ENCODE data around the gene WASF1.

Gene WASF1

DNA sequence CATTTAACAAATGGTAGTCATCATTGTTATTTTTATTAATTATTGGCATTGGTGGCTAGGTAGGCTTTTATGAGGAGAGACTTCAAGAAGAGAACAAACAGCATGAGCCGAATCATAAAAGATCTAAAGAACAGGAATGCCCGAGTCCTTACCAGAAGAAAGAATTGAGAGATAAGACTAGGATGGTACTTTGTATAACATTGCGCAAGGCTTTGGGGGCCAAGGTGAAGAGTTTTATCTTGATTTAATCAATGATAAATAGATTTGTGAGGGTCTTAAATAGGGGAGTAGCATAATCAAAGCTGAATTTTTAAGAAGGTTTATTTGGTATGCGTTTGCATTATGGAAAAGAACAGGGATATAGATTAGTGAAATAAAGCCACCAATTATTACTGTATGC is 16.2 kb upstream of the WASF1 start:
- DNase-seq (ENCODE audit: low read depth), result no peak
- Histone ChIP-seq H3K4me1 (ENCODE audit: control insufficient read depth, insufficient read depth, low read length) (no peaks in the 10 kb centered on the region), H3K36me3 (ENCODE audit: control insufficient read depth, insufficient read depth, low read length, severe bottlenecking) (peaks cover 11% of the 10 kb centered on the region), H3K9me3 (ENCODE audit: control insufficient read depth, low read length) (no peaks in the 10 kb centered on the region), H3K27me3 (replicated peaks; ENCODE audit: control insufficient read depth, insufficient read depth, low read length) (no peaks in the 10 kb centered on the region), H3K9ac (ENCODE audit: low read length) (no peak overlapping the region), H3K4me3 (ENCODE audit: low read length) (no peak overlapping the region)

DNA sequence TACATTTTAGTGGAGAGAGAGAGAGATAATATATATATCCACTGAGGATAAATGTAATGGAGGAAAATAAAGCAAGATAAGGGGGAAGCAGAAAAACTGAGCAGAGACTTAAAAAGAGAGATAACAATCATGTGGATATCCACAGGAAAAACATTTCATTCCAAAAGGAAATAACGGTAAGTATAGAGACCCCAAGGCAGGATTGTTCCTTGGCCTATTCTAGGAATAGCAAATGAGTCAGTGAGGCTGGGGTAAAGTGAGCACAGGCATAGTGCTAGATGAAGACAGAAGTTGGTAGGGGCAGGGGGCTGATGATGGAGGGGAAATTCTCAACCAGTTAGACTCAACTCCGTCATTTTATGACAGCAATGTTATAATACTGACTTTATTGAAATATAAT is 12.0 kb upstream of the WASF1 start:
- Histone ChIP-seq H3K9me3 (ENCODE audit: control insufficient read depth, low read length) (no peaks in the 10 kb centered on the region), H3K4me1 (ENCODE audit: control insufficient read depth, insufficient read depth, low read length) (peaks cover 14% of the 10 kb centered on the region), H3K27me3 (replicated peaks; ENCODE audit: control insufficient read depth, insufficient read depth, low read length) (no peaks in the 10 kb centered on the region), H3K9ac (ENCODE audit: low read length) (no peak overlapping the region), H3K4me3 (ENCODE audit: low read length) (no peak overlapping the region), H3K36me3 (ENCODE audit: control insufficient read depth, insufficient read depth, low read length, severe bottlenecking) (peaks cover 11% of the 10 kb centered on the region)
- no peak for DNase-seq (ENCODE audit: low read depth)

DNA sequence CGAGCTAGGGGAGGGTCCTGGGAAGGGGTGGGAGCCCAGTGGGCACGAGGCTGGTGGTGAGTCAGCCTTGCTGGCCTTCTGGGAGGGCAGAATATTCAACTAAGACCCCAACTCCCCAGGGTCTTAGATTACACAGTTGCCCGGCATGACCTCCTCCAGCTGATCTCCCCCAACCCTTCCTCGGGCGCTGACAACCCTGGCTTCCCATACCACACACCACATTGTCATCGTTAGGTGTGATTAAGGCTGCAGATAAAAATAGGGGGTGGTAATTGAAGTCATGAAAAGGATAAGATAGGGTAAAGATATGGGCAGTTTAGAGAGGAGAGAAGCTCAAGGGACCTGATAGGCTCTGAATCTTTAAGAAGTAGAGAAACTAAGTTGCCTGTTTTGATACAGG is 11.3 kb upstream of the WASF1 start:
- H3K4me1 ChIP-seq (ENCODE audit: control insufficient read depth, insufficient read depth, low read length), result peaks cover 14% of the 10 kb centered on the region
- H3K9me3 ChIP-seq (ENCODE audit: control insufficient read depth, low read length), result no peaks in the 10 kb centered on the region
- DNase-seq (ENCODE audit: low read depth), result no peak
- H3K4me3 ChIP-seq (ENCODE audit: low read length), result no peak overlapping the region
- H3K9ac ChIP-seq (ENCODE audit: low read length), result no peak overlapping the region
- no peaks in the 10 kb centered on the region for H3K27me3 ChIP-seq (replicated peaks; ENCODE audit: control insufficient read depth, insufficient read depth, low read length)
- H3K36me3 ChIP-seq (ENCODE audit: control insufficient read depth, insufficient read depth, low read length, severe bottlenecking), result peaks cover 11% of the 10 kb centered on the region

DNA sequence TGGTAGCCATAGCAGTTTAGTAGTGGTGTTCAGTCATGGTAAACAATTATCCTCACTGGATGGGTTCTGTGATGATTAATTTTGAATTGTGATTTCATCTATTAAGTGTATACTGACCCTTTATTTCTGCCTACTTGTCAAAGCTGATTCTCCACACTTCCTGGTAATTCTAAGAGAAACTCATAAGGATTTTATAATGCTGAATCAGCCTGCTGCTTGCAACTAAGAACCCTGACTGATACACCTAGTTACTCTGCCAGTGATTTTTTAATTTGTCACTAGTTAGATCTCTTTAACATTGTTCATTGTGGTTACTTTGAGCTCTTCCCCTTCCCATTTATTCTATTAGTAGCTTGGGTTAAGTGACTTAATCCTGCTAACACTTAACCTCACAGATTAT is 9.3 kb upstream of the WASF1 start:
- Histone ChIP-seq H3K9ac (ENCODE audit: low read length) (no peak overlapping the region), H3K9me3 (ENCODE audit: control insufficient read depth, low read length) (no peaks in the 10 kb centered on the region), H3K27me3 (replicated peaks; ENCODE audit: control insufficient read depth, insufficient read depth, low read length) (no peaks in the 10 kb centered on the region), H3K36me3 (ENCODE audit: control insufficient read depth, insufficient read depth, low read length, severe bottlenecking) (peaks cover 4% of the 10 kb centered on the region), H3K4me1 (ENCODE audit: control insufficient read depth, insufficient read depth, low read length) (peaks cover 25% of the 10 kb centered on the region), H3K4me3 (ENCODE audit: low read length) (no peak overlapping the region)
- peak; percentile 10 for DNase-seq (ENCODE audit: low read depth)

DNA sequence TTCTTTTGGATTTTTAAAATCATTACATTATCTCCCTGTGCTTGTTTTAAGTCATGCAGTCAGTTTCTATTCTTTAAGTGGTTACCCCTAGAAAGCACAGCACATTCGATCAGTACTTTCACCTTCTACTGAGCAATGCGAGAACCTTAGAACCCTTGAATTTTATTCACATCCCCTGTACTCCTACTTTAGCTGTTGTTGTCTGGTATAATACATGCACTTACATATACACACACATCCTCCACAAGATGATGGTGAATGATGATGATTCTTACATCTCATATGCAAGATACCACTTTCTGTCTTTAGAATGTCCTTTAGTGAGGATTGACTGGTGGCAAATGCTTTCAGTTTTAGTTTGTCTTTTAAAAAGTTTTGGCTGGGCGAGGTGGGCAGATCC is 6.4 kb upstream of the WASF1 start:
- no peak for DNase-seq (ENCODE audit: low read depth)
- Histone ChIP-seq H3K27me3 (replicated peaks; ENCODE audit: control insufficient read depth, insufficient read depth, low read length) (no peaks in the 10 kb centered on the region), H3K4me1 (ENCODE audit: control insufficient read depth, insufficient read depth, low read length) (peaks cover 54% of the 10 kb centered on the region), H3K9me3 (ENCODE audit: control insufficient read depth, low read length) (no peaks in the 10 kb centered on the region), H3K4me3 (ENCODE audit: low read length) (no peak overlapping the region), H3K9ac (ENCODE audit: low read length) (no peak overlapping the region), H3K36me3 (ENCODE audit: control insufficient read depth, insufficient read depth, low read length, severe bottlenecking) (no peaks in the 10 kb centered on the region)

DNA sequence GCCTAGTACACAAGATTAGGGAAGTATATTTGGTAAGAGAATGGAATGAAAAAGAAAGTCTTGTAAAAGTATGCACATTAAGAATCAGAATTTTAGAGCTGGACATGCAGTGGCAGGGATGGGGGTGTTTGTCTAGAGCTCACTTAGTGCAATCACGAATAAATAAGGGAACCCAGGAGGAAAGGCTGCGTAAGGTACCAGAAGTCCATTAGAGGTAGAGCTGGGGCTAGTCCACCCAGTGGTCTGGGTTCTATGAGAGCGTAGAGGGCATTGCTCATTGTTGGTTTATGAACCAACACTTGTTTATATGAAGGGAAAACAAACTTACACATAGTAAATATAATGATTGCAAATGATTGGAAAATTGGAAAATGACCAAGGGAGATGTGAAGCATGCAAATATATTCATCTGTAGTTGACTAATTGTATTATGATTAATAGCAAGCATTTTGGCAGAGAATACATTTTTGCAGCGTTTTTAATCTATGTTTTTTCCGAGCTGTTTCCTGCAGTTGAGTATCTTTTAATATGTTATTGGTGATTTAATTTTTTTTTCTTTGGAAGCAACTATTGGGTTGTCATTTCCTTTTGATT is 3.9 kb upstream of the WASF1 start:
- DNase-seq (ENCODE audit: low read depth), result no peak
- H3K27me3 ChIP-seq (replicated peaks; ENCODE audit: control insufficient read depth, insufficient read depth, low read length), result no peaks in the 10 kb centered on the region
- no peak overlapping the region for H3K9ac ChIP-seq (ENCODE audit: low read length)
- peak overlapping the region; percentile 31 for H3K4me3 ChIP-seq (ENCODE audit: low read length)
- no peaks in the 10 kb centered on the region for H3K36me3 ChIP-seq (ENCODE audit: control insufficient read depth, insufficient read depth, low read length, severe bottlenecking)
- H3K9me3 ChIP-seq (ENCODE audit: control insufficient read depth, low read length), result no peaks in the 10 kb centered on the region
- H3K4me1 ChIP-seq (ENCODE audit: control insufficient read depth, insufficient read depth, low read length), result peaks cover 48% of the 10 kb centered on the region

DNA sequence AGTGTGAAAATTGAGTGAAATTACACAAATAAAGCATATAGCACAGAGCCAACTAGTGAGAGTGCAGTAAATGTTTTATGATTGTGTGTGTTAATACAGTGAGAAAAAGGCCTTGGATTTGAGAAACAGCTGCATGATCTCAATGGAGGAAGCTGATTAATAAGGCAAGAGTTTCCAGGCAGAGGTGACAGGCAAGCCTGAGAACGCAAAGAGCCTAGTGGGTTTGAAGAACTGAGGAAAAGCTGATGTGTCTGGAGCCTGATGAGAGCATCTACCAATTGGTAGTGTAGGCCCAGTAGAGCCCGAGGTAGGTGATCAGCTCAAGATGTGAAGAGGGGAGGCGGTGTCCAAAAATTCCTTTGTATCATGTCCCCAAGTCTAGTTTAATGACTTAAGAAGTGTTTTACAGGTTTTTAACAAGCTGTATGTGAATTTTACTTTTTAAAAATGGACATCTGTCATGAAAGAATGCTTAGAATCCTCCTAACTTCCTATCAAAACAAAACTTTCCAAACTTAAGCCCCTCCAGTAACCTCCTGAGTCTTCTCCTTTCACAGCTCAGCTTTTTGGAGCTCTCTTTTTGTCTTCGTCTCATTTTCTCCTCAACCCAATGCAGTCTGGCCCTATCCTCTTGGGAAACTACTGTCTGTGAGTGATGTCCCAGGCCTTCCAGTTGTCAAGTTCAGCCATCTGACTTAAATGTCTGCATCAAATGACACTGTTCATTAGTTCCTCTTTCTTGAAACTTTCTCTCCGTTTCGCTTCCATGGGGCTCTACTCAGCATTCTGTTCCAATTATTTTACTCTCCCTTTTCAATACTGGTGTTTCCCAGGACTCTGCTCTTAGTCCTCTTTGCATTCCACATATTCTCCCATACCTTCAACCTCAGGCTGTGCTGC is 1.9 kb upstream of the WASF1 start:
- Histone ChIP-seq H3K4me1 (ENCODE audit: control insufficient read depth, insufficient read depth, low read length) (peaks cover 47% of the 10 kb centered on the region), H3K9ac (ENCODE audit: low read length) (peak overlapping the region; percentile 97), H3K9me3 (ENCODE audit: control insufficient read depth, low read length) (no peaks in the 10 kb centered on the region), H3K36me3 (ENCODE audit: control insufficient read depth, insufficient read depth, low read length, severe bottlenecking) (no peaks in the 10 kb centered on the region), H3K27me3 (replicated peaks; ENCODE audit: control insufficient read depth, insufficient read depth, low read length) (no peaks in the 10 kb centered on the region), H3K4me3 (ENCODE audit: low read length) (peak overlapping the region; percentile 97)
- peak; percentile 11 for DNase-seq (ENCODE audit: low read depth)

DNA sequence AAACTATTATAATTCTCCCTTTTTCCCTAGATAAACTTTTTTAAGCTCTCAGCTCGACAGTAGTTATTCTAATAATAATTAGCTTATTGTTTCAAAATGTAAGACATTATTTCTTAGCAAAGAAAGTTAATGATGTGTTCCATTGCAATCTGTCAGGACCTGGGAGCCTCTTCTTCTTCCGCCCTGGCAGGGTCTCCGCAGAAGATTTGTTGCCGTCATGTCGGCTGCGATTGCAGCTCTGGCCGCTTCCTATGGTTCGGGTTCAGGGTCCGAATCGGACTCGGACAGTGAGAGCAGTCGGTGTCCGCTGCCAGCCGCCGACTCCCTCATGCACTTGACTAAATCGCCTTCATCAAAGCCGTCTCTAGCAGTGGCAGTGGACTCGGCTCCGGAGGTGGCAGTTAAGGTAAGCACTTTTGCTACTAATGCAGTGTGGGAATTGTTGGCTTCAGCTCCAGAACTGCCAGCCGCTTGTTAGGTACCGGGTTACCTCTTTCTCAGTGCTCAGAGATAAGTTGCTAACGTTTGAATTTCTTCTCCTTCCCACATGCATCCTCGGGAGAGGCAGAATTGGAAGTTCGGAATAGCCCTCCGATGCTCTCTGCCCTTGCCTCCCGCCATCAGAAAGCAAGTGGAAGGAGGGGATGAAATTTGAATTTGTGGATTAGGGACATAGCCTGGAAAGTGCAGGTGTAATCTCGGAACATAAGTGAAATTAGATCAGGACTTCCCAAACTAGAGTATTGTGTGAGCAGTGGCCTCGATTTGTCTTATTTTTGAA is 948 bp upstream of the WASF1 start, which contains the start of gene CDC40:
CDC40 (plus strand) TSS at position 200 of the 781 bp plus-strand sequence; CDS start at position 218, 18 bp downstream.
- H3K4me1 ChIP-seq (ENCODE audit: control insufficient read depth, insufficient read depth, low read length), result peaks cover 50% of the 10 kb centered on the region
- peak; percentile 84 for DNase-seq (ENCODE audit: low read depth)
- no peaks in the 10 kb centered on the region for H3K9me3 ChIP-seq (ENCODE audit: control insufficient read depth, low read length)
- H3K9ac ChIP-seq (ENCODE audit: low read length), result peak within 1 kb of the TSS; percentile 97
- no peaks in the 10 kb centered on the region for H3K36me3 ChIP-seq (ENCODE audit: control insufficient read depth, insufficient read depth, low read length, severe bottlenecking)
- H3K4me3 ChIP-seq (ENCODE audit: low read length), result peak within 1 kb of the TSS; percentile 97
- H3K27me3 ChIP-seq (replicated peaks; ENCODE audit: control insufficient read depth, insufficient read depth, low read length), result no peaks in the 10 kb centered on the region

DNA sequence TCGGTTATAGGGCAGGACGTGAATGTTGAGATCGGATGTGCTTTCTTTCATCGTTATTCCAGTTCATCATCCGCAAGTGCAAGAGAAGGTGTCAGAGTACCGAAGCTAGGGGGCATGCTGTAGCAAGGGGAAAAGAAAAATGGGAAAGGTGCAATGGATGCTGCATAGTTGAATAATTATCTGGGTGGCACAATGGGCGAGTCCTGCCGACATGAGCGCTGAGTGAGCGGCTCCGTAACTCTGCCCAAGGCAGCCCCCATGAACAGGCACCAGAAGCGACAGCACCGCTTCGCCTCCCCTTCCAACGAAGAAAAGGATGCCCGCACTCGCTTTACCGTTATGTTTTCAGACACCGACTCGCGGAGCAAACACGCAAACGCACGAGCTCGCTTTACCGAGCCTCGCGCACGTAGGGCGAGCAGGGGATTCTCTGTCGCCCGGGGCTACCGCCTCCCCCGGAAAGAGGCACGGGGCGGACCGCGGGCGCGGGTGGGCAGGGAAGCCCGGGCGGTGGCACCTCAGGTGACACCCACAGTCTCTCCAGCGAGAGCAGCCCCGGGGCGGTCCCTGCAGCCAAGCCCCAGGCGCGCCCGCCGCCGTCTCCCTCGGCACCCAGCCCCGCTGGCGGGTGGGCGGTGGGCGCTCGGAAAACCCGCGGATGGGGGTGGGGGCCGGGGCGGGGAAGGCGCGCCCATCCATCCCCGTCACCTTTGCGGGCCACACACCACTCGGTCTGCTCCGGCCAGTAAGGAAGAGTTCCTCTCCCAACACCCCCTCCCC is 654 bp downstream of the WASF1 start:
- peak; percentile 79 for DNase-seq (ENCODE audit: low read depth)
- Histone ChIP-seq H3K36me3 (ENCODE audit: control insufficient read depth, insufficient read depth, low read length, severe bottlenecking) (no peaks in the 10 kb centered on the region), H3K27me3 (replicated peaks; ENCODE audit: control insufficient read depth, insufficient read depth, low read length) (no peaks in the 10 kb centered on the region), H3K9ac (ENCODE audit: low read length) (peak overlapping the region; percentile 97), H3K4me1 (ENCODE audit: control insufficient read depth, insufficient read depth, low read length) (peaks cover 41% of the 10 kb centered on the region), H3K4me3 (ENCODE audit: low read length) (peak overlapping the region; percentile 97), H3K9me3 (ENCODE audit: control insufficient read depth, low read length) (no peaks in the 10 kb centered on the region)

DNA sequence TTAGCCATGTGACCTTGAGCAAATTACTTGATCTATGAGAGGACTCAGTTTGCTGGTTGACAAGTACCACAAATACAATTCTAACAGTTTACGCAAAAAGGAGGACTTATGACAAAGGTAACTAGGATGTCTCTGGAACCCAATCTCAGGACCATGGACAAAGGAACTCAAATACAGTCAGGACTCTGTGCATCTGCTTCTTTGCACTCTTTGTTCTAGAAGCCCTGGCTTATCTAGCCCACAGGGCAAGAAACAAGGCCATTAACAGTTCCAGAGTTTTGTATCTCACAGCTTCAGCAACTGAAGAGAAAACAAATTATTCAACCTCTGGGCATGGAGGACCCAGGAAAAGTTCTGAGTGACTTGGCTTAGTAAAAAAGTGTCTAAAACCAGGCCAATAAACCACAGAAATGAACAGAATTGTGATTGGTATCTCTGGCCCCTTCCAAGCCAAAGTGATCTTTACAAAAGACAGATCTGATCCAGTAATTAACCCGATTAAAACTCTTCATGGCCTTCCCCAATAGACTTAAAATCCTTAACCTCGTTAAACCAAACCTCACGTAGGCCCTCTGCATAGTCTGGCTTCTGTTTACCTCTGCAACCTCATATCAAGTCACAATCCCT is 5.9 kb downstream of the WASF1 start:
- Histone ChIP-seq H3K36me3 (ENCODE audit: control insufficient read depth, insufficient read depth, low read length, severe bottlenecking) (no peaks in the 10 kb centered on the region), H3K4me1 (ENCODE audit: control insufficient read depth, insufficient read depth, low read length) (peaks cover 12% of the 10 kb centered on the region), H3K9me3 (ENCODE audit: control insufficient read depth, low read length) (no peaks in the 10 kb centered on the region), H3K27me3 (replicated peaks; ENCODE audit: control insufficient read depth, insufficient read depth, low read length) (no peaks in the 10 kb centered on the region), H3K9ac (ENCODE audit: low read length) (no peak overlapping the region), H3K4me3 (ENCODE audit: low read length) (no peak overlapping the region)
- no peak for DNase-seq (ENCODE audit: low read depth)

All from adipocyte (in vitro differentiated cells).